Measurements from ENCODE around the gene CCDC192. TPM values are rescaled to one million over a fixed set of nuclear protein-coding genes. Genes with fewer than 3 reads are reported as not detected.

The CCDC192 gene
- total and polyA plus RNA-seq, 2 of the 4 experiments (the other 2 are of a cell fraction): not detected

GRCh38 chr5:127923804-127924570 lies 220.8 kb downstream of the CCDC192 start:
- no peak overlapping the region for H2BK15ac ChIP-seq (ENCODE audit: low read depth, low read length)
- no peak overlapping the region for H3K27ac ChIP-seq (ENCODE audit: insufficient read depth, low read length)
- H3K56ac ChIP-seq (ENCODE audit: extremely low read depth, insufficient read depth, low read length): no peak overlapping the region
- dilution Hi-C loops (cut with HindIII; ENCODE audit: low sequenced_read_pairs, unreplicated experiment) (no loop called here), in situ Hi-C loops (cut with MboI; ENCODE audit: low sequenced_read_pairs) (no loop called here), intact Hi-C loops (cut with micrococcal nuclease) (no loop called here)
- ChIA-PET CTCF (interaction anchor here (1.5 kb wide), 1 partner anchor 159 kb away, joined by 4 read pairs; the partner anchor contains the start of gene SLC12A2), POLR2A (ENCODE audit: unreplicated experiment) (no interaction called here)
- DNase-seq (no peak), ATAC-seq (ENCODE audit: low read depth) (no peak)
- no peak overlapping the region for H3K14ac ChIP-seq (replicated peaks; ENCODE audit: low read depth, low read length)
- no peak for TF ChIP-seq CHD1 (IDR thresholded peaks at IDR 0.05; ENCODE audit: low read depth, low read length)
- no peak for TF ChIP-seq RCOR1 (IDR thresholded peaks at IDR 0.05; ENCODE audit: insufficient replicate concordance, low read length)
- TF ChIP-seq CEBPB (IDR thresholded peaks at IDR 0.05; ENCODE audit: low read depth, low read length): no peak
- TF ChIP-seq SMC3 (IDR thresholded peaks at IDR 0.05; ENCODE audit: low read depth, low read length): no peak
- TF ChIP-seq MXI1 (IDR thresholded peaks at IDR 0.05; ENCODE audit: borderline replicate concordance, low read depth, low read length): no peak
- no peak for TF ChIP-seq POLR2A (IDR thresholded peaks at IDR 0.05; ENCODE audit: low read depth, low read length)
- no peak for TF ChIP-seq RFX5 (IDR thresholded peaks at IDR 0.05; ENCODE audit: low read depth, low read length)
- no peak for TF ChIP-seq FOS (IDR thresholded peaks at IDR 0.05; ENCODE audit: low read depth, low read length)
- TF ChIP-seq RAD21 (IDR thresholded peaks at IDR 0.05; ENCODE audit: low read length): no peak
- TF ChIP-seq NFE2L2 (IDR thresholded peaks at IDR 0.05; ENCODE audit: low read depth, low read length): no peak
- TF ChIP-seq MAZ (IDR thresholded peaks at IDR 0.05; ENCODE audit: borderline replicate concordance, low read depth, low read length): no peak
- no peak for TF ChIP-seq CTCF (conservative IDR thresholded peaks at IDR 0.05; ENCODE audit: low read depth, low read length)
- no peak for TF ChIP-seq ELK1 (IDR thresholded peaks at IDR 0.05; ENCODE audit: borderline replicate concordance, low read depth, low read length)
- TF ChIP-seq USF2 (IDR thresholded peaks at IDR 0.05; ENCODE audit: low read depth, low read length): no peak
- no peak for TF ChIP-seq MAFK (IDR thresholded peaks at IDR 0.05; ENCODE audit: low read depth, low read length)
- TF ChIP-seq BHLHE40 (IDR thresholded peaks at IDR 0.05; ENCODE audit: low read depth, low read length): no peak
- no peak overlapping the region for H3K9ac ChIP-seq (ENCODE audit: low read depth, low read length)
- no peaks in the 10 kb centered on the region for H3K36me3 ChIP-seq (ENCODE audit: control insufficient read depth, insufficient read depth, low read length)
- H3K79me1 ChIP-seq (ENCODE audit: low read depth in 1 of 2, low read length in 2 of 2): no peaks in the 10 kb centered on the region
- H3K27me3 ChIP-seq (ENCODE audit: control insufficient read depth, insufficient read depth, low read length): no peaks in the 10 kb centered on the region
- no peak overlapping the region for H3K4me3 ChIP-seq (ENCODE audit: insufficient read depth, low read depth, low read length)
- no TSS peak for BruUV-seq (replicated peaks)
- H3K4me1 ChIP-seq (ENCODE audit: control insufficient read depth, insufficient read depth, low read length): no peaks in the 10 kb centered on the region
- H2BK5ac ChIP-seq (ENCODE audit: low read depth, low read length, poor library complexity, severe bottlenecking): no peak overlapping the region
- whole genome bisulfite sequencing, 2 experiments (ENCODE audit: extremely low coverage in 2 of 2, insufficient read length in 1 of 2): no CpG with 5 or more reads among the region's 2 CpGs
- no peaks in the 10 kb centered on the region for H4K20me1 ChIP-seq (ENCODE audit: insufficient read depth, low read length)
- no peak overlapping the region for H4K91ac ChIP-seq (ENCODE audit: insufficient read depth, low read depth, low read length)
- H2AK5ac ChIP-seq (ENCODE audit: low read depth, low read length): no peak overlapping the region
- H3K9me3 ChIP-seq (ENCODE audit: control insufficient read depth, insufficient read depth, low read length): no peaks in the 10 kb centered on the region
- no peak overlapping the region for H3K23ac ChIP-seq (ENCODE audit: low read depth, low read length)
- no peak overlapping the region for H2AK9ac ChIP-seq (replicated peaks; ENCODE audit: low read depth, low read length, poor library complexity)
- no peak overlapping the region for H4K5ac ChIP-seq (ENCODE audit: low read depth, low read length)
- H3K4ac ChIP-seq (ENCODE audit: low read depth, low read length): no peak overlapping the region
- H2AFZ ChIP-seq (replicated peaks; ENCODE audit: low read length, poor library complexity): no peak overlapping the region
- H3K18ac ChIP-seq (ENCODE audit: low read depth, low read length): no peak overlapping the region
- no peak overlapping the region for H4K8ac ChIP-seq (ENCODE audit: low read depth in 2 of 2, low read length in 2 of 2)
- H2BK20ac ChIP-seq (ENCODE audit: low read depth, low read length): no peak overlapping the region
- 0 out of 2 replicates have a peak, but pooled peaks cover 5% of the 10 kb centered on the region for H3K9me1 ChIP-seq (ENCODE audit: insufficient read depth, low read length)
- no peak overlapping the region for H3K4me2 ChIP-seq (ENCODE audit: low read depth, low read length)
- H2BK120ac ChIP-seq (ENCODE audit: low read depth, low read length): no peak overlapping the region

Measured in IMR-90 (cell line).